ENCODE data around the gene HEG1. TPM values are rescaled to one million over a fixed set of nuclear protein-coding genes. Genes with fewer than 3 reads are reported as not detected.

HEG1 gene
- total and polyA plus RNA-seq, 2 donors (not counting 3 experiments of a cell fraction or from before 2014, with no cell fraction given) = 50.1 to 106 TPM

DNA sequence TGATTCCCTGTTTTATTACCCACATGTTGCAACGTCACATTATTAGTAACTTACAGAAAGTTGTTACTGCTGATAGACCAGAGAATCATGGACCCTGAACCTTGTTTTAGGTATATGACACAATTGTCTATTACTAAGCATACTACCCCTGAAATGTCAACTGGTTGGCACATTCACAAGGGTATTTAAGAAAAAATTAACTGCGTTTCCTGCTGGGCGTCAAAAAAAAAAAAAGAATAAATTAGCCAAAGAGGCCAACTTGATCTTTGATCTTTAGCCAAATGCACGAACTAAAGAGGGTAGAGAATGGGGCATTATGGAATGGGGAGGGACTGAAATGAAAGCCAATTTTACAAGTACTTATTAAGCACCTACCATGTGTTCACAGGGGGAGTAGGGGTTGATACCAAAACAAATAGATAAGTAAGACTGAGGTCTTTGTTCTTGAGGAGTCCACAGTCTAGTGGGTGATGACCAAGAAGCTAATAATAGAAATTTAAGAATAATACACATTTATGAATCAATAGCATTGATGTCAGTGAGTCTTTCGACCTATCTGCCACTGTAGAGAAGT is 103.4 kb downstream of the HEG1 start:
- dilution Hi-C loops (cut with MboI; ENCODE audit: extremely low pct_ligation_motif_present, low sequenced_read_pairs) (no loop called here), intact Hi-C loops (cut with micrococcal nuclease) (no loop called here)
- no peak overlapping the region for H3K4me3 ChIP-seq (replicated peaks in 1 of 3; ENCODE audit: insufficient read depth in 1 of 3, low read depth in 1 of 3, low read length in 3 of 3)
- ChIA-PET POLR2A (no interaction called here), CTCF (interaction anchor here (1.4 to 1.8 kb wide), 2 partner anchors 31 to 166 kb away, joined by 3 to 4 read pairs; no protein-coding TSS in a partner anchor)
- no peaks in the 10 kb centered on the region for H4K20me1 ChIP-seq (replicated peaks; ENCODE audit: control insufficient read depth, extremely low read depth, insufficient read depth, low read length)
- H3K9ac ChIP-seq (replicated peaks; ENCODE audit: extremely low read depth, insufficient read depth, low read length) = no peak overlapping the region
- no peaks in the 10 kb centered on the region for H3K9me3 ChIP-seq (replicated peaks; ENCODE audit: control insufficient read depth, insufficient read depth, low read length)
- no TSS peak for BruUV-seq (replicated peaks)
- FAIRE-seq (no peak), DNase-seq (ENCODE audit: low read depth, low spot score) (no peak)
- H3K36me3 ChIP-seq (ENCODE audit: control insufficient read depth in 2 of 2, extremely low read depth in 1 of 2, insufficient read depth in 2 of 2, low read length in 2 of 2) = no peaks in the 10 kb centered on the region
- H3K4me2 ChIP-seq (ENCODE audit: insufficient read depth, low read length) = no peak overlapping the region
- H3K27ac ChIP-seq (ENCODE audit: insufficient read depth, low read depth, low read length) = no peak overlapping the region
- no peak for TF ChIP-seq JUN (IDR thresholded peaks at IDR 0.05; ENCODE audit: borderline replicate concordance, insufficient read depth, insufficient read length, low read depth)
- TF ChIP-seq GATA2 (IDR thresholded peaks at IDR 0.05; ENCODE audit: insufficient read depth, insufficient read length, low read depth, low read length) = no peak
- TF ChIP-seq EZH2 (IDR thresholded peaks at IDR 0.05; ENCODE audit: borderline replicate concordance, low read depth, low read length, severe bottlenecking) = no peak
- TF ChIP-seq, protein P1, sequence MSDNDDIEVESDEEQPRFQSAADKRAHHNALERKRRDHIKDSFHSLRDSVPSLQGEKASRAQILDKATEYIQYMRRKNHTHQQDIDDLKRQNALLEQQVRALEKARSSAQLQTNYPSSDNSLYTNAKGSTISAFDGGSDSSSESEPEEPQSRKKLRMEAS (IDR thresholded peaks at IDR 0.05; ENCODE audit: insufficient read depth, insufficient read length) = no peak
- TF ChIP-seq, protein P2, sequence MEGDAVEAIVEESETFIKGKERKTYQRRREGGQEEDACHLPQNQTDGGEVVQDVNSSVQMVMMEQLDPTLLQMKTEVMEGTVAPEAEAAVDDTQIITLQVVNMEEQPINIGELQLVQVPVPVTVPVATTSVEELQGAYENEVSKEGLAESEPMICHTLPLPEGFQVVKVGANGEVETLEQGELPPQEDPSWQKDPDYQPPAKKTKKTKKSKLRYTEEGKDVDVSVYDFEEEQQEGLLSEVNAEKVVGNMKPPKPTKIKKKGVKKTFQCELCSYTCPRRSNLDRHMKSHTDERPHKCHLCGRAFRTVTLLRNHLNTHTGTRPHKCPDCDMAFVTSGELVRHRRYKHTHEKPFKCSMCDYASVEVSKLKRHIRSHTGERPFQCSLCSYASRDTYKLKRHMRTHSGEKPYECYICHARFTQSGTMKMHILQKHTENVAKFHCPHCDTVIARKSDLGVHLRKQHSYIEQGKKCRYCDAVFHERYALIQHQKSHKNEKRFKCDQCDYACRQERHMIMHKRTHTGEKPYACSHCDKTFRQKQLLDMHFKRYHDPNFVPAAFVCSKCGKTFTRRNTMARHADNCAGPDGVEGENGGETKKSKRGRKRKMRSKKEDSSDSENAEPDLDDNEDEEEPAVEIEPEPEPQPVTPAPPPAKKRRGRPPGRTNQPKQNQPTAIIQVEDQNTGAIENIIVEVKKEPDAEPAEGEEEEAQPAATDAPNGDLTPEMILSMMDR (IDR thresholded peaks at IDR 0.05; ENCODE audit: extremely low read depth in 1 of 2, insufficient read depth in 1 of 2, low read depth in 1 of 2, low read length in 2 of 2) = no peak
- TF ChIP-seq FOS (IDR thresholded peaks at IDR 0.05; ENCODE audit: borderline replicate concordance, insufficient read depth, low read length) = no peak
- no peak for TF ChIP-seq POLR2A (IDR thresholded peaks at IDR 0.05; ENCODE audit: low read depth, low read length)
- no peak for TF ChIP-seq POLR2AphosphoS5 (IDR thresholded peaks at IDR 0.05; ENCODE audit: insufficient read depth, low read depth, low read length)
- no peak for TF ChIP-seq MYC (IDR thresholded peaks at IDR 0.05; ENCODE audit: low read depth, low read length)
- H2AFZ ChIP-seq (ENCODE audit: low read depth, low read length) = no peak overlapping the region
- H3K27me3 ChIP-seq (ENCODE audit: control insufficient read depth in 2 of 2, insufficient read depth in 2 of 2, low read length in 2 of 2) = peaks cover 0 to 2% of the 10 kb centered on the region in 2 experiments
- H3K9me1 ChIP-seq (replicated peaks; ENCODE audit: control insufficient read depth, extremely low read depth, insufficient read depth, low read length) = no peaks in the 10 kb centered on the region
- no peaks in the 10 kb centered on the region for H3K4me1 ChIP-seq (ENCODE audit: control insufficient read depth, extremely low read depth, insufficient read depth, low read length)
- no peaks in the 10 kb centered on the region for H3K79me2 ChIP-seq (ENCODE audit: control insufficient read depth, insufficient read depth, low read length)
